GM19035 (cell line): ENCODE results near the gene ARHGAP24.

Experiments used
- ATAC-seq: cut with Tn5 transposase; IDR thresholded peaks from one replicate; pipeline ENCODE4 v1.9.1; 2021; ENCODE audit not compliant: unreplicated experiment

The ARHGAP24 gene

DNA sequence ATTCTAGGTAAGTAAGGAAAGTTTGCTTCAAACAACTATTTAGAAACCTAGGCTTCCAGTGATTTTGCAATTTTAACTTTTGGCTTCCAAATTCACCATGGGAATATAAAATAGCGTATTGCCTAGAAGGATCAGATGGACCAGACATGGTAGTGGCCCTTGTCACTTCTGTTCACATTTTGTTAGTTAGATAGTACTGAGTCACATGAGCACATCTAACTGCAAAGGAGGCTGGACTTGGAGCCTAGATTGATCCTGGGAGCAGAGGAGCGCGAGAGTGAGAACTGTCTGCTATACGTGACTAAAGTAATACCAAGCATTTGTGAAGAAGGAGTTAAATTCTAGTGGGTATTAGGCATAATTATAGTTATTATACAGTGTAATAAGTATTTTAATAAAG, 102.4 kb downstream of the ARHGAP24 start:
- no peak for ATAC-seq

DNA sequence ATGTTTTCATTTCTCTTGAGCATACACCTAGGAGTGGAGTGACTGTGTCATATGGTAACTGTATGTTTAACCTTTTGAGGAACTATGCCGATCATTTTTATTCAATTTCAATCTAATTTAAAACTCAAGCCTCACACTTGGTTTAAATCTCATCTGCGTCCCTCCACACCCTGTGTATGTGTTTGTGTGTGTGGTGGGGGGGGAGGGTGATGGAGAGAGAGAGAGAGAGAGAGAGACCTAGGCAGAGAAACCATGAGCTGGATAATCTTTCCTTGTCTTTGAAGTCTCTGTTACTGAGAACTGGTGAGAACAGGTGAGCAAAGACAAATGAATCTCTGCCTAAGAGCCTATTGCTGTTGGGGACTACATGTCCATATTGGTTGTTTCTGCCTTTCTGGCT, 105.0 kb downstream of the ARHGAP24 start:
- ATAC-seq, result no peak

DNA sequence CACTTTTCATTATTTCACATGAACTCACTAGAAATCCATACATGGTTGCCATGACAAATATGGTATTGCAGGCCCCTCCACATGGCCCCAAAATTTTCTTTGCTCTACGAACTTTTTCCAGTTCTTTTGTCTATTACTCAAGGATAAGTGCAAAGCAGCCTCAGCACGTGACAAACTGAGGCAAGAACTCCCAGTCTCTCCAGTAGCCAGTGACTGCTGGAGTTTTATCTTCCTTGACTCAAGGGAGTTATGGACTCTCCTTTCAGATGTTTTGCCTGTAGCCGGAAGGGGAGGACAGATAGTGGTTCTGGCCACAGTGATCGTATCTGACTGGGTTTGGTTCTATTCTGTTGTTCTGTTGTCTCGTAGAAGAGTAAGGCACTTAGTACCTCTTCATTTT, 105.5 kb downstream of the ARHGAP24 start:
- ATAC-seq, result no peak

DNA sequence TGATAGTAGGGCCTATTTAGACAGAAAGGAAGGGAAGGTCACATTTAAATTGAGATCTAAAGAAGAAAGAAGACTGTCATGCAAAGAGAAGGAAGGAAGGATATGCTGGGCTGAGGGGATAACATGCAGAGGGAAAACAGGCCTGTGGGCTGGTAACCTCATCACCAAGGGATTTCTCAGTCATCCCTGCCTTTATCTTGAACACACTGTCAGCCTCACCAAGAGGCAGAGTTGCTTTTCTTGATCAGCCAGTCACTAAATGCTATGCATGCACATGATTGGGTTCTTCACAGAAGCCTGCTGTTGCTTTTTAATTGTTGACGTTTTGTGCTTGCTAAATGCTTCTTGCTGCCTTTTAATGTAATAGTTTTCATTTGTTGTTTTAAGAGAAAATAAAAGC, 113.0 kb downstream of the ARHGAP24 start:
- ATAC-seq, result no peak

DNA sequence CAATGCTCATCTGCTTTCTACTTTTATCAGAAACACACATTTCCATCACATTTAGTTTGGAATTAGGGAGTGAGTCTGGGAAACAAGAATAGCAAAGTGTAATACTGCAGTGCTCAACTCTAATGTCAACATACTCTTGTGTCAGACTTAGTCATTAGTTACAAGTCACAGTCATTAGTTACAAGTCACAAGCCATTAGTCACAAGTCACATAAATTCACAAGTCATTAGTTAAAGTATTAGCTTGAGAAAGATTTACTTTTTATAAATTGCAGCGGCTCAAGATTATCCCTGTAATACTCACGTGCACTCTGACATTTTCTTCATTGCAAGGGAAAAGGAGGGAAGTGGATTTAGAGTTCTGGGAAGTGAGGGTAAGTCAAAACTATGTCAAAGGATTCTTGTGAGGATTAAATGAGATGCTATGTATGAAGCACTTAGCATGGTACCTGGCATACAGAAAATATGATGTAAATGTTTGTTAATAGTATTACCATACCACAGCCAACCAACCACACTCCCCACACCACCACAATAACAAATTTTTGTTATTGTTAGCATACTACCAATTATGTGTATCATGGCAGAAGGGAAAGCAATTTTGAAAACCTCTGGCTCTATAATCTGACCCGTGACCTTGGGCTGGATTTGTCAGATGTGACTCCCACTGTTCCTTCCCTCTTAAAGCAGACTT, 116.6 kb downstream of the ARHGAP24 start:
- no peak for ATAC-seq

DNA sequence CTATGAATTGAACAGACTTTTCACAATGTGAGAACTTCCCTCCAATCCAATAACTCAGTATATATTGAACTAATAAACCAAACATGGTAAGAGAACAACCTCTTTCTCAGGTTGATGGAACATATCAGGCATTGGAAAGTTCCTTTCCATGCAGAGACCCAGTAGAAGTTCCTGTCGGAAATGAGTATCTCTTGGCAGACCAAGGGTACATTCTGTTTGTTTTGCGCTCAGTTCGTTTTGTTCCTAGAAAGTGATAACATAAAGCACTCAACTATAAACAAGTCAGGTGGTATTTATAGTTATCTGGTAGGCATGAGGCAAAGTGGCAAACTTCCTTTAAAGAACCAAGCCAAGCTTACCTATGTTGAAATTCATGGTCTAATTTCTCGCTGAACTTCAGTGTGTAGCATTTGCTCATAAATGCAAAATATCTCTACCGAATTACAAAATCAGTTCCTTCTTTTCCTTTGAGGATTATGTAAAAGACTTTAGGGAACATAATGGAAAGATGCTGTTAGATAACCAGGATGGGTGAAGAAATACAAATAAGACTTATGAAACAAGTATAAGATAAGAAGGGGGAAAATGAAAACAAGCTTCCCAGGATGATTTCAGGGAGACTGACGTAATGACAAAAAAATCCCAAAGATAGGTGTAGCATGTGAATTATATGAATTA, 120.3 kb downstream of the ARHGAP24 start:
- no peak for ATAC-seq

DNA sequence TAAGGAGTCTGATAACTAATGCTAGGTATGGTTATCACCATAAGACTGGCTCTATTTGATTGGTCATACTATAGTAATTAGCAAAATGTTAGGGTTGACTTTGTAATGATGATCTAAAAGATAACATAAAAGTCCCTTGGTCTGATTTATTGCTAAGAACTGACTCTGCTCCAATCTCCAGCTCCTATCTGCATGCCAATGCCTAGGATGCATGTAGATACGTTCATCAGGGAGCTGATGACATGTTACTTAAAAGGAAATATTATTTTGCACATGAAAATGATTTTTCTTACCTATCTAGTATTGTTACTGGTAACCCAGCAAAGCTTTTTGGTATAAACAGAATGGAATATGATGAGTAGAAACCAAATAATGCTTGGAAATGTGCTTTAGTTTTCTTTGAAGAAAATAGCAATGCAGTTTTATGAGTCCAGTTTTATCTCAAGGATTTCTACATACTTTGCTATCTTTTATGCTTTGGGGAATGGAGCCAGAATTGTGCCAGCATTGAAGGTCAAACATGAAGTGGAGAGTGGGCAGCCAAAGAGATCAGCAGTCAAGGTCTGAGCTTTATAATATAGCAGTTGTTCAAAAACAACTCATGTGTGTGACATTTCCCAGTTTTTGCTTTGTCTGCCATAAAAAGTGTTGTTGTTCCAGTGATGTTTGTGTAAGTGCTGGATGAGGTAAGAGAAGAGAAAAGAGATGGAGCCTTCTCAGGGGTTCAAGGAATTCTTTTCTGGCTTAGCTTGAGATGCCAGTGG, 121.0 kb downstream of the ARHGAP24 start:
- no peak for ATAC-seq

DNA sequence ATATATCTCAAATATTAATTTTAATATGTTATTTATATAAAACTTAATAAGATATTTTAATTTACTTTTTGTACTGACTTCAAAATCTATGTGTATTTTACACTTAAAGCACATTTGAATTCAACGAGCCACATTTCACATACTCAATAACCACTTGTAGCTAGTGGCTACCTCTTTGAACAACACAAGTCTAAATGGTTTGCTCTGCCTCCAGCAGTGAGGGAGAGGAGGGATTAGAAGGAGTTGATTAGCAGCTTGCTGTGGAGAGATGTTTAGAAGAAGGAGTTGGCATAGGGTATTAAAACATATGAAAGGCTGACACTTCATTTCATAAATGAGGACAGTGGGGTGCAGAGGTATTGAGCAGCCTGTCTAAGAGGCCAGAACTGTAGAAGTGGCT, 124.0 kb downstream of the ARHGAP24 start:
- ATAC-seq, result no peak

DNA sequence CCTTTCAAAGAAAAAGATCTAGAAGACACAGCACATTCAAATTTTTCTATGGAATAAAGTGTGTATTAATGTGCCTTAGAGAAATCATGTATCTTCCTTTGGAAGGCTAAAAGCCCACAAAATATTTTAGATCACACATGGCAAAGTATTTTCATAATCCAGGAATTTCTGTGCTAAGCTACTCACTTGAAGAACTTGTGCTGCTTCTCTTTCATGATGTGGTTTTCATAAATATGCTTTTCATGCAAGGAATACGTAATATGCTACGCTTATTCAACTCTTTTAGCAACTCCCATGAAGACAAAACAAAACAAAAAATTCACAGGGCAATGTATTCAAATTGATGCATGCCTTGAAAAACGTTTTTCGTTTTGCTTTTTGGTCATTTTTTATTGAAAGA, 125.6 kb downstream of the ARHGAP24 start:
- no peak for ATAC-seq

DNA sequence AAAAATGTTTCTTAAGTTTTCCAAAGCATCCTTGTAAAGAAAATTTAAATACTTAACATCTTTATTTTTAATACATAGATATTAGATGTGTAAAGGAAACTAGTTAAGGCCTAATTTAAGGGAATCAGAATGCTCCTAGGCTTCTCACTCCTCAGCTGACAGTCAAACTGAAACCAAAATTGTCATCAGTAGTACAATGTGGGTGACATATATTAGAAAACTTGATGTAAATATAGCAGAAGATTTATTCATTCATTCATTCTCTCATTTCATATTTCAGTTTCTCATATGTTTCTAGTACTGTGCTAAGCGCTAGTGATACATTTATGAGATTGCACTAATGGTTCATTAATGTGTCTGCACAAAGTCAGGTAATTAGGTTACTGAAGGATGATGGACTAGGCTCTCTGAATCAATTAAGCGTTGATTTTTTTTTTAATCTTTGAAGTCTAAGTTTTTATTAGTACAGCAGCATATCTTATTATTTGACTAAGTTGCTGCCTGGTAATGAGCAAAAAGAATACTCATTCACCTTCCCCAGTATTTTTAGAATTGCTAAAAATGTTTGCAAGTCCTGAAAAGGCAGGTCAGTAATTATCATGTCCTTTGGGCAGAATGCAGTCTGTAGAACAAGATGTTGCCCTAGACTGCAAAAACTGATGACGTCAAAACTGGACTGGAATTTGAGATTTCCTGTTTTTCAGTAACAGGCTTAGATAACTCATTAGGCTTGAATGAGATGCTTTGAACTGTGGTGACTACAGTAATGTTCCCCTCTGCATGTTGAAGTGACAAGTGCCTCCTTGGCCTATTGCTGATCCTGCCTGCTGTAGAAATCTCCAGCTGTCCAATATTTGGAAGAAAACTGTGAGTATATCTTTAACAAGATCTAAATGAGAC, 128.7 kb downstream of the ARHGAP24 start:
- peak; percentile 59 for ATAC-seq

DNA sequence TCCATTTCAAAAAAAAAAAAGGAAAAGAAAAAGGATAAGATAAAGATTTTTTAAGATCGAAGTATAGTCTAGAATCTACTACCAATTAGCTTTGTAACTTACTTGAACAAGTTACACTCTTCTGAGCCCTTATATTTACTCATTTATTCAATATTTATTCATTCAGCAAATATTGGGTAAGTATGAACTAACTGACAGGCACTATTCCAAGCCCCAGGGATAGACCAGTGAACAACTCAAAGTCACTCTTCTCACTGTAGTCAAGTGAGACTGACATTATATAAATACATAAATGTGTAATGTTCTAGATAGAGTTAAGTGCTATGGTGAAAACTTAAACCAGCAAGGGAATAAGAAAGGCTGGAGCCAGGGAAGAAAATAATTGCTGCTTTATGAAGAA, 131.6 kb downstream of the ARHGAP24 start:
- ATAC-seq, result no peak

DNA sequence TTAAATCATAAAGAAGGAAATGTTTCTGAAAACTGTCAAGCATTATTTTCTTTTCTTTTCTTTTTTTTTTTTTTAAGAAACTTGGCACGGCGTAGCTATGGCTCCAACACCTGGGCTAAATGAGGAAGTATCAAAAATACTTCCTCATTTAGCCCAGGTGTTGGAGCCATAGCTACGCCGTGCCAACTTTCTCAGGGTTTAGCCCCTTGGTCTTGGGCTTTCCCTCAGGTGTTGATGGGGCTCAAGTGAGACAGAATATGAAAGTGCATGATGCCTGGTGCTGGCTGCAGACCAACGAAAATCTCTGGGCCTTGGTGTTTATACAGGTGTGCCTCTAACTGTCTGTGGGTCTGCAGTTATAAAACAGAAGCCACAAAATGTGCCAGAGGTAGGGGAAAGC, 132.7 kb downstream of the ARHGAP24 start:
- no peak for ATAC-seq

DNA sequence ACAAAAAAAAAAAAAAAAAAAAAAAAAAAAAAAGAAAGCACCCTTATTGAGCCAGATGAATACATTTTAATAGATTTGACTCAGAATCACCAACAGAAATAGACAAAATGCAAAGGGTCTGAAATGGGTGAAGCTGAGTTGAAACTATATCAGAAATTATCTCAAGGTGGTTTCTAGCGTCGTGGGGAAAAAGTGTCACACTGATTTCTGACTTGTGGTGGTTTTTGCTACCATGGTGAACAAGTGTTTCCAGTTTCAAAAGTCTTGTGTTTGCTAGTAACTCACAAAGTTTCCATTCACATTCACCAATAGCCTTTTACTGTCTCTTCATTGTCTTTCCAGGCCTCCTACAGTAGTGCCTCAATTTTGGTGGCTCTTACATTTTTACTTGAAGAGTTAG, 135.5 kb downstream of the ARHGAP24 start:
- ATAC-seq, result peak; percentile 91

DNA sequence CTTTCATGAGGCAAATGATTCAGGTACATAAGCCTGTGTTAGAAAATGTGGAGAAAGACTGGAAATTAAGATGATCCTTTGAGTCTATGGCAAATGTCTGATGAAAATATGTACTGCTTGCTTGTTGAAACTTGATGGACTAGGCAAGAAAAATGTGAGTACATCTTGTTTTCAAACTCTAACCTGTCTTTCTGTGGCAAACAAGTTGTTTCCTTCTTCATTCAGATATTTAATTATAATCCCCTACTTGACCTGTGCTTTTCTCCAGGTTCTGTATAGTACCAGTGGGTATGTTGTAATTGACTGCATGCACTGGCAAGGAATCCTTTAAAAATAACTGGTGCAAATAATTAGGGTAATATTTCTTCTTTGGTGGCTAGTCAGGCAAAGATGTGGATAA, 136.7 kb downstream of the ARHGAP24 start:
- ATAC-seq, result no peak

DNA sequence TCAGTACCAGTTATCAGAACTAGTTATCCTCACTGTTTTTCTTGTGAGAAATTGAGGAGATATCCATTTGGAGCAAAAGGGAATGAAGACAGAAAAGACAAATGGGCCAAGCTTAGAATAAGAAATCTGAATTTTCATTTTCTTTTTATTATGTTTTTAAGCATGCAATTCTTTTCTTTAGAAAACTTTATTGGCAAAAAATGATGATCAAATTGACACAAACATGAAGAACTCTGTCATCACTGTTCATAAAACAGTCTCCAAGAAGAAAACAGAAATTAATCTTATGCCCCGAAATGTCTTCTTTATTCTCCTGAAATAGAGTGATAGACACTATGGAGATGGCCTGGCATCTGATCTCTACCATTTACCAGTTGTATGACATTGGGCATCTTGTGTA, 139.0 kb downstream of the ARHGAP24 start:
- ATAC-seq, result no peak

DNA sequence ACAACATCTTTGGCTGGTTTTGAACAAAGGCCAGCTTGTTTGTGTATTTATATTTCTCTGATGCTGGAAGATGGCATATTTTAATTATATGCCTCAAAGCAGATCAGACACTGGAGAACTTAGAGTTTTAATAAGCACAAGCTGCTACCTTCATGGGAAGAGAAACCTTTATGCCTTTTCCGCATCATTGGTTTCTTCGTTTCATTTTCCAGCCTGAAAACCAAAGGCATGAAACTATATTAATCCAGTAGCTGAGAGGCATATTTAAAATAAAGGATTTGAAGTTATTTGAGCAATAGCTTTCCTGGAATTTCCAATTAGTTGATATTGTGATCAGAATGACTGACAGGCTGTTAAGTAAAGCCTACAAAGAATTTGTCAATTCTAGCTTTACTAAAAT, 141.0 kb downstream of the ARHGAP24 start:
- no peak for ATAC-seq

DNA sequence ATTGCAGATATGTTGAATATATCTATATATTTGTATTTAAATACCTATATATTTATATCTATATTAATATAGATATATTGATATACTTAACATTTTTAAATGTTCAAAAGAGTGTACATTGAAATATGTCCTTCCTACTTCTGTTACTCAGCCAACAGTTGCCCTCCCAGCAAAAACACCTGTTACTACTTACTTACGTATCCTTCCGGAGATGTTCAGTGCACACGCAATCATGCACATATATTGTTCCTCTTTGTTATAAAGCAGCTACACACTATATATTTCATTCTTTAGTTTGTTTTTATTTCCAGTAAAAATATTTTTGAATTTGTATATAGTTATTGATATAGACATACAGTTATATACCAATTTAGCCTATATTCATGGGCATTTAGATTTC, 142.3 kb downstream of the ARHGAP24 start:
- ATAC-seq, result no peak

DNA sequence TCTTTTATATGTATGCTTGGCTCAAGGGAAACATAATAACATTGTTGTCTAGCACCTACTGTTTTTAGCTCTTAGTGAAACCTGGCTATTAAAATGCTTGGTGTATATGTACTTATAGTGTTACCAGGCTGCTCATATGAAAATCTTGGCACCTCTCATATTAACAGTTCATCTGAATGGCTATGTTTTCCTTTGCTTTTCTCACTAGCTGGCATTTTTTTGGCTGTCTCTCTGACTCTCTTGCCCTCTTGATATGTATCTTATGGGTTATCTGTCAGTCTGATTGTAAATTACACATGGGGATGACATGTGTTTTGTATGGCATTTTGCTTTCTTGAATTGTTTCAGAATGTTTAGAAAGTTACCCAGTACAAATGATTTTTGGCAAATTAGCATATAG, 158.0 kb downstream of the ARHGAP24 start:
- no peak for ATAC-seq

DNA sequence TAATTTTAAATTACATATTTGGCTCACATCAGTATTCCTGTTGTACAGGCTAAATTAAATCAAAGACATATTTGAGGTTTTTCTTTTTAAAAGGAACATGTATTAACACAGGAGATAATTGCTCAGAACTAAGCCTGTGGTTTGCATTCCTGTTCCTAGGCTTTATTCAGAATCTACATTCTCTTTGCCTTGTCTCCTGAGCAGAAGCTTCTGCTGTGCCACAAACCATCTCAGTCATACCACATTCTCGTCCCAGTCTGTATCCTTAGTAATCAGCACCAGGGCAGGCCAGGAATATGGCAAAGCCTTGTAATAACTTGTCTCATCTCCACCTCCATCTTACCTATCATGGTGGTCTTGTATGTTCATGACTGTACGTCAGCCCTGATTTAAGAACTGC, 162.8 kb downstream of the ARHGAP24 start:
- no peak for ATAC-seq

DNA sequence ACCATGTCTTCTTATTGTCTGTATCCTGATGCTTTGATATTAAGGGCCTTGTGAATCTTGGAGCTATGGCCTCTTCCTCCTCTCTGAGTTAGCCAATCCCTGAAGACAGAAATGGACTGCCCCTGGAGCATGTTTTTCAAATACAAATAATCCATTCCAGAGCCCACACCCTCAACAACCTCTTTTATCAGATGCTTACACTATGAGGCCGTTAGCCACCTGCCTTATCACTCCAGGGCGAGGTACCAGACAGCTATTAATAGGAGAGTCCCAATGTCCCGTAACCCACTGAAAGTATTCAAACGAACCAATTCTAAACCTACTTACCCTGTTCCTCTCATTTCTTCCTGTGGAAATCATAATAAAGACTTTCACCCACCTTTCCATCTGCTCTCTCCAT, 165.0 kb downstream of the ARHGAP24 start:
- ATAC-seq, result no peak
